H1 (cell line): ENCODE results near the gene IRAG1. TPM values are rescaled to one million over a fixed set of nuclear protein-coding genes. Genes with fewer than 3 reads are reported as not detected.

Source experiments
- CTCF ChIA-PET: fragments of 300-600 bp; sonication (Branson Sonifier 250); formaldehyde crosslinking; loops from one replicate; lab custom pipeline; 2021; ENCODE audit not compliant: partially characterized antibody; lab: Charles Lee
- POLR2A ChIA-PET: fragments of 300-600 bp; sonication (Branson Sonifier 250); formaldehyde crosslinking; loops from one replicate; lab custom pipeline; 2021; ENCODE audit warnings: inconsistent platforms; ENCODE audit not compliant: partially characterized antibody; lab: Charles Lee
- DNase-seq, 2 experiments: peaks; one replicate each; pipeline versions ENCODE4 v3.0.0 to v3.0.0-alpha.2; 2010 to 2022; ENCODE audit warnings: low spot score in 2 of 2, low read depth in 1 of 2, mixed read lengths in 1 of 2
- FAIRE-seq: peaks from 2 replicates; lab custom pipeline; 2011; peaks lifted over from hg19 to GRCh38; lab: Jason Lieb, UNC
- H2AFZ ChIP-seq: 2 replicates; pipeline ENCODE4 v1.8.1; 2012; ENCODE audit warnings: low read length, inconsistent platforms
- H2AK5ac ChIP-seq: 2 replicates; pipeline ENCODE4 v1.6.1; 2013; ENCODE audit warnings: low read depth, low read length
- H2BK120ac ChIP-seq: replicated peaks from 2 replicates; pipeline ENCODE3; 2013; ENCODE audit warnings: low read depth, low read length, inconsistent platforms
- H2BK12ac ChIP-seq: 2 replicates; pipeline ENCODE4 v1.6.1; 2013; ENCODE audit warnings: low read depth, low read length
- H2BK15ac ChIP-seq: 2 replicates; pipeline ENCODE4 v1.6.1; 2013; ENCODE audit warnings: low read length
- H2BK20ac ChIP-seq: 2 replicates; pipeline ENCODE4 v1.6.1; 2013; ENCODE audit warnings: low read length
- H2BK5ac ChIP-seq: 2 replicates; pipeline ENCODE4 v1.6.1; 2013; ENCODE audit warnings: low read depth, low read length
- H3K14ac ChIP-seq: 2 replicates; pipeline ENCODE4 v1.6.1; 2013; ENCODE audit warnings: inconsistent platforms; ENCODE audit not compliant: insufficient read length
- H3K18ac ChIP-seq: 2 replicates; pipeline ENCODE4 v1.6.1; 2013; ENCODE audit warnings: low read length; ENCODE audit errors: extremely low read depth
- H3K23ac ChIP-seq: 2 replicates; pipeline ENCODE4 v1.6.1; 2013; ENCODE audit warnings: inconsistent platforms; ENCODE audit not compliant: insufficient read length
- H3K23me2 ChIP-seq: 2 replicates; pipeline ENCODE4 v1.6.1; 2013; ENCODE audit warnings: low read depth, low read length
- H3K27ac ChIP-seq: 2 replicates; pipeline ENCODE4 v1.6.1; 2011; ENCODE audit warnings: low read depth, low read length, inconsistent platforms
- H3K27me3 ChIP-seq, 4 experiments: replicated peaks in 1 of 4; 1 replicate in 1 of 4; 2 replicates in 3 of 4; pipeline versions ENCODE4 v1.6.1 to v1.8.1; 2011 to 2013; ENCODE audit warnings: low read length in 3 of 4, mild to moderate bottlenecking in 3 of 4, inconsistent platforms in 2 of 4, mixed read lengths in 2 of 4, moderate library complexity in 1 of 4; ENCODE audit not compliant: control insufficient read depth in 3 of 4, insufficient read depth in 3 of 4; ENCODE audit errors: extremely low read depth in 1 of 4
- H3K36me3 ChIP-seq, 4 experiments: 2 replicates each; pipeline versions ENCODE4 v1.6.1 to v1.8.1; 2011 to 2013; ENCODE audit warnings: mild to moderate bottlenecking in 4 of 4, low read length in 3 of 4, moderate library complexity in 2 of 4, control low read depth in 1 of 4, inconsistent platforms in 1 of 4; ENCODE audit not compliant: insufficient read depth in 4 of 4, control insufficient read depth in 2 of 4
- H3K4ac ChIP-seq: replicated peaks from 2 replicates; pipeline ENCODE3; 2013; ENCODE audit warnings: low read length, low read depth, mixed read lengths, inconsistent platforms; ENCODE audit not compliant: insufficient read length
- H3K4me1 ChIP-seq, 4 experiments: replicated peaks in 1 of 4; 1 replicate in 1 of 4; 2 replicates in 3 of 4; pipeline versions ENCODE4 v1.6.1 to v1.8.1; 2011 to 2013; ENCODE audit warnings: low read length in 3 of 4, inconsistent platforms in 2 of 4, mixed read lengths in 1 of 4; ENCODE audit not compliant: insufficient read depth in 4 of 4, control insufficient read depth in 3 of 4
- H3K4me2 ChIP-seq, 2 experiments: 2 replicates each; pipeline versions ENCODE4 v1.6.1 to v1.8.1; 2011 to 2013; ENCODE audit warnings: low read depth in 2 of 2, low read length in 2 of 2, control low read depth in 1 of 2, inconsistent platforms in 1 of 2, mild to moderate bottlenecking in 1 of 2; ENCODE audit not compliant: insufficient read depth in 1 of 2
- H3K4me3 ChIP-seq, 4 experiments: fragments of 200-600, 300-600 bp in 1 of 4; sonication (generic), shearing (Covaris generic), sonication (Bioruptor Twin) in 1 of 4; 2 replicates each; pipeline versions ENCODE4 v1.5.1 to v1.8.1; 2011 to 2016; ENCODE audit warnings: low read length in 4 of 4, low read depth in 3 of 4, control low read depth in 2 of 4, inconsistent platforms in 2 of 4, mild to moderate bottlenecking in 2 of 4, mixed read lengths in 1 of 4, moderate library complexity in 1 of 4; ENCODE audit not compliant: insufficient read depth in 2 of 4; ENCODE audit errors: extremely low read depth in 1 of 4
- H3K56ac ChIP-seq: replicated peaks from 2 replicates; pipeline ENCODE3; 2013; ENCODE audit warnings: low read depth, mild to moderate bottlenecking, mixed read lengths, low read length, inconsistent platforms; ENCODE audit not compliant: insufficient read length
- H3K79me1 ChIP-seq: 2 replicates; pipeline ENCODE4 v1.6.1; 2013; ENCODE audit warnings: low read depth, low read length, control low read depth
- H3K79me2 ChIP-seq, 2 experiments: 2 replicates each; pipeline versions ENCODE4 v1.6.1 to v1.8.1; 2012 to 2013; ENCODE audit warnings: low read length in 2 of 2, mild to moderate bottlenecking in 2 of 2, inconsistent platforms in 1 of 2; ENCODE audit not compliant: insufficient read depth in 2 of 2, control insufficient read depth in 1 of 2
- H3K9ac ChIP-seq, 4 experiments: replicated peaks in 1 of 4; 1 replicate in 1 of 4; 2 replicates in 3 of 4; pipeline versions ENCODE4 v1.6.1 to v1.8.1; 2011 to 2013; ENCODE audit warnings: low read depth in 3 of 4, low read length in 3 of 4, control low read depth in 2 of 4, mild to moderate bottlenecking in 2 of 4, moderate library complexity in 2 of 4, inconsistent platforms in 1 of 4; ENCODE audit errors: extremely low read depth in 1 of 4
- H3K9me3 ChIP-seq, 2 experiments: 2 replicates each; pipeline versions ENCODE4 v1.6.1 to v1.8.1; 2012 to 2013; ENCODE audit warnings: mild to moderate bottlenecking in 2 of 2, moderate library complexity in 2 of 2, control low read depth in 1 of 2, inconsistent platforms in 1 of 2, low read depth in 1 of 2, low read length in 1 of 2, mixed read lengths in 1 of 2; ENCODE audit not compliant: insufficient read depth in 2 of 2
- H4K20me1 ChIP-seq, 2 experiments: replicated peaks in 1 of 2; 2 replicates each; pipeline versions ENCODE3 to v1.8.1; 2011 to 2013; ENCODE audit warnings: inconsistent platforms in 2 of 2, low read length in 2 of 2, mild to moderate bottlenecking in 1 of 2; ENCODE audit not compliant: insufficient read depth in 2 of 2, control insufficient read depth in 1 of 2
- H4K5ac ChIP-seq: 2 replicates; pipeline ENCODE4 v1.6.1; 2013; ENCODE audit warnings: low read length, low read depth, mixed read lengths, inconsistent platforms; ENCODE audit not compliant: insufficient read length
- H4K8ac ChIP-seq: 2 replicates; pipeline ENCODE4 v1.8.0; 2013; ENCODE audit warnings: mild to moderate bottlenecking, moderate library complexity, low read length, inconsistent platforms; ENCODE audit not compliant: insufficient read depth; ENCODE audit errors: extremely low read depth
- H4K91ac ChIP-seq: replicated peaks from 2 replicates; pipeline ENCODE3; 2013; ENCODE audit warnings: low read length, mixed read lengths, inconsistent platforms; ENCODE audit not compliant: insufficient read length
- KDM4A ChIP-seq: IDR thresholded peaks from one replicate; pipeline ENCODE4 v1.7.1; 2012; ENCODE audit warnings: low read depth, mild to moderate bottlenecking, moderate library complexity, low read length, inconsistent platforms; ENCODE audit not compliant: severe bottlenecking
- WGBS, 2 experiments: shearing (Covaris generic) in 1 of 2; methylation state at CpG; one replicate each; pipeline versions ENCODE4 v1.1.6 to v1.1.7; 2013 to 2015; ENCODE audit warnings: low lambda C conversion rate in 2 of 2, mixed read lengths in 2 of 2, inconsistent platforms in 1 of 2, low coverage in 1 of 2, missing lambda C conversion rate in 1 of 2; ENCODE audit not compliant: insufficient replicate concordance in 2 of 2, insufficient coverage in 1 of 2, insufficient read length in 1 of 2; ENCODE audit errors: extremely low coverage in 1 of 2, missing lambda C conversion rate in 1 of 2; 5-methylcytosine and 5-hydroxymethylcytosine counted together
- polyA plus RNA-seq, 7 experiments: library from polyadenylated mRNA; depleted of rRNA in 3 of 7; stranded (reverse) in 5 of 7; unstranded in 2 of 7; fragments of >200 nt in 5 of 7; fragments of 200-250 nt in 2 of 7; gene quantifications; 1 replicate in 5 of 7; 2 replicates in 1 of 7; 4 replicates in 1 of 7; pipeline versions ENCODE4 v1.2.1 to v1.2.3, GENCODE V29; 2011 to 2013; ENCODE audit warnings: missing spikeins in 2 of 7, mixed read lengths in 2 of 7
- total RNA-seq: library from RNA; stranded (reverse); fragmentation: NEBNext Ultra II Directional; extraction: Animal tissue kit (Norgen Biotek cat#: 25700); gene quantifications from 2 replicates; pipeline ENCODE4 v1.2.1, GENCODE V29; 2021

The IRAG1 gene
- total and polyA plus RNA-seq, 2 of the 8 experiments (the other 6 are each of a cell fraction or from before 2014, with no cell fraction given), result 1.8 to 2.7 TPM

- no peak for DNase-seq
- Histone ChIP-seq H3K56ac (no peak overlapping the region), H3K4ac (no peak overlapping the region), H2AFZ (no peak overlapping the region), H3K9ac (no peak overlapping the region), H3K27ac (no peak overlapping the region), H3K23me2 (no peaks in the 10 kb centered on the region), H3K23ac (no peak overlapping the region), H2BK120ac (no peak overlapping the region)
- POLR2A ChIA-PET, result interaction anchor here (0.7 kb wide), 1 partner anchor 47 kb away, joined by 3 read pairs; no protein-coding TSS in a partner anchor
- WGBS, 2 experiments, result 100% methylated on average over 2 of the region's 2 CpGs; no CpG with 5 or more reads in 1 of the 2 experiments
- CTCF ChIA-PET, result interaction anchor here (0.7 to 1.4 kb wide), 2 partner anchors 12 to 166 kb away, joined by 3 to 6 read pairs; no protein-coding TSS in a partner anchor
- no peak for TF ChIP-seq KDM4A
- TF ChIP-seq, all 59 proteins: peak for 0
- Histone ChIP-seq H3K4me3 (no peak overlapping the region), H2BK12ac (no peak overlapping the region), H2AK5ac (no peak overlapping the region), H2BK5ac (no peak overlapping the region), H2BK15ac (no peak overlapping the region), H3K79me1 (no peaks in the 10 kb centered on the region), H3K18ac (no peak overlapping the region), H2BK20ac (no peak overlapping the region), H3K4me1 (no peaks in the 10 kb centered on the region), H4K5ac (no peak overlapping the region), H3K36me3 (no peaks in the 10 kb centered on the region), H4K20me1 (no peaks in the 10 kb centered on the region), H4K8ac (no peak overlapping the region), H3K79me2 (no peaks in the 10 kb centered on the region), H3K27me3 (no peaks in the 10 kb centered on the region), H3K4me2 (no peak overlapping the region), H3K9me3 (no peaks in the 10 kb centered on the region), H3K14ac (no peak overlapping the region), H4K91ac (no peak overlapping the region)
- FAIRE-seq, result no peak
Observed at GRCh38 chr11:10720881-10721376, 27.4 kb upstream of the IRAG1 start.
